Measurements from ENCODE around the gene TNRC6A. TPM values are rescaled to one million over a fixed set of nuclear protein-coding genes. Genes with fewer than 3 reads are reported as not detected.
"Not testable (repeated sequence)": the region's sequence is repeated elsewhere in the genome, so short reads cannot be mapped to it uniquely, and the experiment has no call there.

The TNRC6A gene
- total and polyA plus RNA-seq, 9 of the 15 experiments (the other 6 are each of a cell fraction or from before 2014, with no cell fraction given), result 3.4 to 32.1 (median 26.6) TPM

DNA sequence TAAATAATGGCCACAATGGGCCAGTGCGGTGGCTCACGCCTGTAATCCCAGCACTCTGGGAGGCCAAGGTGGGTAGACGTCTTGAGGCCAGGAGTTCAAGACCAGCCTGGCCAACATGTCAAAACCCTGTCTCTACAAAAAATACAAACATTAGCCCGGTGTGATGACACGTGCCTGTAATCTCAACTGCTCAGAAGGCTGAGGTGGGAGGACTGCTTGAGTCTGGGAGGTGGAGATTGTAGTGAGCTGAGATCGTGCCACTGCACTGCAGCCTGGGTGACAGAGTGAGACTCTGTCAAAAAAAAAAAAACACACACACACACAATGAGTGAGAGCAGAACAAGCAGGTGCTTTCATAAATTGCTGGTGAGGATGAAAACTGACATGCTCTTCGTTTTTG is 21.7 kb upstream of the TNRC6A start (continued):
- peak; percentile 84 for TF ChIP-seq SMAD4 (CRISPR knock-in tag; conservative IDR thresholded peaks at IDR 0.05)
- peak; percentile 94 for TF ChIP-seq ZNF263 (CRISPR knock-in tag; IDR thresholded peaks at IDR 0.05; ENCODE audit: borderline replicate concordance)
- peak; percentile 65; the same call in 1 of the 2 replicates for TF ChIP-seq LEF1 (IDR thresholded peaks at IDR 0.05)
- peak in 1 of 2 experiments; percentile 75; a peak in 2 of 4 replicates for TF ChIP-seq HDAC1 (IDR thresholded peaks at IDR 0.05)
- peak; percentile 81 for TF ChIP-seq FOXM1 (IDR thresholded peaks at IDR 0.05; ENCODE audit: low read depth)
- TF ChIP-seq FOXM1 (CRISPR knock-in tag; IDR thresholded peaks at IDR 0.05; ENCODE audit: low read depth); MYC (CRISPR knock-in tag; IDR thresholded peaks at IDR 0.05; ENCODE audit: borderline replicate concordance, low read depth); TOE1 (CRISPR knock-in tag; IDR thresholded peaks at IDR 0.05; ENCODE audit: borderline replicate concordance, low read depth); CEBPG (CRISPR knock-in tag; IDR thresholded peaks at IDR 0.05); ATF1 (CRISPR knock-in tag; IDR thresholded peaks at IDR 0.05): not testable (repeated sequence)
- TF ChIP-seq MYC (IDR thresholded peaks at IDR 0.05; ENCODE audit: low read depth, low read length), result peak; percentile 79
- peak; percentile 56 for TF ChIP-seq NEUROD1 (IDR thresholded peaks at IDR 0.05; ENCODE audit: borderline replicate concordance, low read depth, low read length, partially characterized antibody)
- peak; percentile 37; the same call in 1 of the 2 replicates for TF ChIP-seq EP400 (IDR thresholded peaks at IDR 0.05)
- peak; percentile 90 for TF ChIP-seq NCOR1 (IDR thresholded peaks at IDR 0.05)
- peak; percentile 40; the same call in 1 of the 2 replicates for TF ChIP-seq HDAC2 (IDR thresholded peaks at IDR 0.05)
- TF ChIP-seq ATF7 (IDR thresholded peaks at IDR 0.05), result peak; percentile 58; the same call in 1 of the 2 replicates
- TF ChIP-seq DPF2 (IDR thresholded peaks at IDR 0.05), result peak; percentile 96
- TF ChIP-seq, protein P1, sequence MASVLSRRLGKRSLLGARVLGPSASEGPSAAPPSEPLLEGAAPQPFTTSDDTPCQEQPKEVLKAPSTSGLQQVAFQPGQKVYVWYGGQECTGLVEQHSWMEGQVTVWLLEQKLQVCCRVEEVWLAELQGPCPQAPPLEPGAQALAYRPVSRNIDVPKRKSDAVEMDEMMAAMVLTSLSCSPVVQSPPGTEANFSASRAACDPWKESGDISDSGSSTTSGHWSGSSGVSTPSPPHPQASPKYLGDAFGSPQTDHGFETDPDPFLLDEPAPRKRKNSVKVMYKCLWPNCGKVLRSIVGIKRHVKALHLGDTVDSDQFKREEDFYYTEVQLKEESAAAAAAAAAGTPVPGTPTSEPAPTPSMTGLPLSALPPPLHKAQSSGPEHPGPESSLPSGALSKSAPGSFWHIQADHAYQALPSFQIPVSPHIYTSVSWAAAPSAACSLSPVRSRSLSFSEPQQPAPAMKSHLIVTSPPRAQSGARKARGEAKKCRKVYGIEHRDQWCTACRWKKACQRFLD (CRISPR knock-in tag; IDR thresholded peaks at IDR 0.05), result peak; percentile 57; the same call in 1 of the 2 replicates
- TF ChIP-seq SMARCE1 (IDR thresholded peaks at IDR 0.05), result peak; percentile 80
- peak; percentile 97 for TF ChIP-seq TAL1 (IDR thresholded peaks at IDR 0.05)
- peak; percentile 57; the same call in 1 of the 2 replicates for TF ChIP-seq TOE1 (IDR thresholded peaks at IDR 0.05; ENCODE audit: borderline replicate concordance)
- TF ChIP-seq CEBPG (tag; conservative IDR thresholded peaks at IDR 0.05 in 1 of 2, IDR thresholded peaks at IDR 0.05 in 1 of 2), result peak in 1 of 2 experiments; percentile 32; a peak in 1 of 4 replicates
- TF ChIP-seq FOSL1 (tag; conservative IDR thresholded peaks at IDR 0.05), result peak; percentile 39; the same call in 1 of the 2 replicates
- TF ChIP-seq KLF16 (IDR thresholded peaks at IDR 0.05), result peak; percentile 85
- TF ChIP-seq CXXC5 (CRISPR knock-in tag; IDR thresholded peaks at IDR 0.05), result peak; percentile 62
- 0 out of 2 replicates have a peak, but pooled peaks have one; percentile 25 for TF ChIP-seq CTBP1 (IDR thresholded peaks at IDR 0.05; ENCODE audit: borderline replicate concordance)
- TF ChIP-seq ATF1 (tag; IDR thresholded peaks at IDR 0.05), result 0 out of 2 replicates have a peak, but pooled peaks have one; percentile 32
- TF ChIP-seq, protein P2, sequence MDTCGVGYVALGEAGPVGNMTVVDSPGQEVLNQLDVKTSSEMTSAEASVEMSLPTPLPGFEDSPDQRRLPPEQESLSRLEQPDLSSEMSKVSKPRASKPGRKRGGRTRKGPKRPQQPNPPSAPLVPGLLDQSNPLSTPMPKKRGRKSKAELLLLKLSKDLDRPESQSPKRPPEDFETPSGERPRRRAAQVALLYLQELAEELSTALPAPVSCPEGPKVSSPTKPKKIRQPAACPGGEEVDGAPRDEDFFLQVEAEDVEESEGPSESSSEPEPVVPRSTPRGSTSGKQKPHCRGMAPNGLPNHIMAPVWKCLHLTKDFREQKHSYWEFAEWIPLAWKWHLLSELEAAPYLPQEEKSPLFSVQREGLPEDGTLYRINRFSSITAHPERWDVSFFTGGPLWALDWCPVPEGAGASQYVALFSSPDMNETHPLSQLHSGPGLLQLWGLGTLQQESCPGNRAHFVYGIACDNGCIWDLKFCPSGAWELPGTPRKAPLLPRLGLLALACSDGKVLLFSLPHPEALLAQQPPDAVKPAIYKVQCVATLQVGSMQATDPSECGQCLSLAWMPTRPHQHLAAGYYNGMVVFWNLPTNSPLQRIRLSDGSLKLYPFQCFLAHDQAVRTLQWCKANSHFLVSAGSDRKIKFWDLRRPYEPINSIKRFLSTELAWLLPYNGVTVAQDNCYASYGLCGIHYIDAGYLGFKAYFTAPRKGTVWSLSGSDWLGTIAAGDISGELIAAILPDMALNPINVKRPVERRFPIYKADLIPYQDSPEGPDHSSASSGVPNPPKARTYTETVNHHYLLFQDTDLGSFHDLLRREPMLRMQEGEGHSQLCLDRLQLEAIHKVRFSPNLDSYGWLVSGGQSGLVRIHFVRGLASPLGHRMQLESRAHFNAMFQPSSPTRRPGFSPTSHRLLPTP (IDR thresholded peaks at IDR 0.05; ENCODE audit: borderline replicate concordance, extremely low read depth, insufficient read length), result peak; percentile 15
- TF ChIP-seq TRIM28 (IDR thresholded peaks at IDR 0.05), result peak; percentile 36; the same call in 1 of the 2 replicates
